SU-DHL-6 (cell line): ENCODE measurements around the gene GTF2H2C.

Source experiments
- H2AFZ ChIP-seq: fragments of 200-600 bp; sonication (generic); 2 replicates; pipeline ENCODE4 v1.6.1; 2014; ENCODE audit warnings: low read depth, mild to moderate bottlenecking, moderate library complexity, mixed read lengths, antibody characterized with exemption, low read length; ENCODE audit not compliant: severe bottlenecking
- H3F3A ChIP-seq: fragments of 200-600 bp; shearing (Covaris generic); 2 replicates; pipeline ENCODE4 v1.6.0; 2016; ENCODE audit warnings: antibody characterized with exemption, mild to moderate bottlenecking; ENCODE audit not compliant: insufficient read depth
- H3K27ac ChIP-seq: fragments of 200-600 bp; sonication (generic); 2 replicates; pipeline ENCODE4 v1.5.1; 2016; ENCODE audit warnings: low read depth, mild to moderate bottlenecking, low read length, moderate library complexity, mixed read lengths
- H3K27me3 ChIP-seq: fragments of 200-600 bp; sonication (generic), shearing (Covaris generic); 2 replicates; pipeline ENCODE4 v1.6.0; 2014; ENCODE audit warnings: mild to moderate bottlenecking, low read length
- H3K36me3 ChIP-seq: fragments of 200-600 bp; sonication (generic); 2 replicates; pipeline ENCODE4 v1.6.1; 2014; ENCODE audit warnings: mild to moderate bottlenecking, low read length, mixed read lengths
- H3K4me2 ChIP-seq: fragments of 300-600, 200-600 bp; shearing (Covaris generic), sonication (generic); 2 replicates; pipeline ENCODE4 v1.6.0; 2014; ENCODE audit warnings: low read length, low read depth, mild to moderate bottlenecking; ENCODE audit not compliant: poor library complexity, severe bottlenecking
- H3K4me3 ChIP-seq: fragments of 200-600 bp; sonication (generic); 2 replicates; pipeline ENCODE4 v1.5.1; 2014; ENCODE audit warnings: antibody characterized with exemption, low read length, mild to moderate bottlenecking, mixed read lengths; ENCODE audit not compliant: insufficient read depth, poor library complexity, severe bottlenecking
- H3K79me2 ChIP-seq: fragments of 200-600 bp; sonication (generic); 2 replicates; pipeline ENCODE4 v1.6.1; 2014; ENCODE audit warnings: mild to moderate bottlenecking, low read length, moderate library complexity; ENCODE audit not compliant: insufficient read depth
- H3K9ac ChIP-seq: fragments of 200-600 bp; sonication (generic); 2 replicates; pipeline ENCODE4 v1.7.0; 2014; ENCODE audit warnings: mild to moderate bottlenecking, low read length
- H3K9me2 ChIP-seq: fragments of 200-600 bp; sonication (generic); replicated peaks from 2 replicates; pipeline ENCODE4 v1.6.1; 2014; ENCODE audit warnings: low read length; ENCODE audit not compliant: insufficient read depth
- H3K9me3 ChIP-seq: fragments of 200-600 bp; sonication (generic); 2 replicates; pipeline ENCODE4 v1.6.1; 2014; ENCODE audit warnings: low read length, mixed read lengths; ENCODE audit not compliant: insufficient read depth
- H4K20me1 ChIP-seq: fragments of 200-600 bp; sonication (generic); 2 replicates; pipeline ENCODE4 v1.6.1; 2014; ENCODE audit warnings: low read depth, mild to moderate bottlenecking, antibody characterized with exemption, low read length, moderate library complexity, mixed read lengths
- EZH2phosphoT487 ChIP-seq: fragments of 200-600 bp; sonication (generic), shearing (Covaris generic); conservative IDR thresholded peaks from 2 replicates; pipeline ENCODE4 v1.6.1; 2018; ENCODE audit warnings: mild to moderate bottlenecking, antibody characterized with exemption, low read length, moderate library complexity, mixed read lengths
- TF ChIP-seq, protein P1 (sequence below): fragments of 200-600 bp; sonication (generic); IDR thresholded peaks from one replicate; pipeline ENCODE4 v1.5.1; 2017; ENCODE audit warnings: antibody characterized with exemption, mild to moderate bottlenecking, low read length, moderate library complexity; ENCODE audit not compliant: insufficient read depth, poor library complexity, severe bottlenecking

The GTF2H2C gene

DNA sequence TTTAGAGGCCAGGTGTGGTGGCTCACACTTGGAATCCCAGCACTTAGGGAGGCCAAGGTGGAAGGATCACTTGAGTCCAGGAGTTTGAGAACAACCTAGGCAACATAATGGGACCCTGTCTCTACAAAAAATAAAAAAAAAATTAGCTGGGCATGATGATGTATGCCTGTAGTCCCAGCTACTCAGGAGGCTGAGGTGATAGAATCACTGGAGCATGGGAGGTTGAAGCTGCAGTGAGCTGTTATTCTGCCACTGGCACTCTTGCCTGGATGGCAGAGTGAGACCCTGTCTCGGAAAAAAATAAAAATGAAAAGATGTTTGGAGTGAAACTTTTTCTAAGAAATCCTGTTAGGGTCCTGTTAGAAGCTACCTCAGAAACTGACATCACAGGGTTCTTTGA lies 43.2 kb upstream of the GTF2H2C start:
- H3K27ac ChIP-seq: no peak overlapping the region

DNA sequence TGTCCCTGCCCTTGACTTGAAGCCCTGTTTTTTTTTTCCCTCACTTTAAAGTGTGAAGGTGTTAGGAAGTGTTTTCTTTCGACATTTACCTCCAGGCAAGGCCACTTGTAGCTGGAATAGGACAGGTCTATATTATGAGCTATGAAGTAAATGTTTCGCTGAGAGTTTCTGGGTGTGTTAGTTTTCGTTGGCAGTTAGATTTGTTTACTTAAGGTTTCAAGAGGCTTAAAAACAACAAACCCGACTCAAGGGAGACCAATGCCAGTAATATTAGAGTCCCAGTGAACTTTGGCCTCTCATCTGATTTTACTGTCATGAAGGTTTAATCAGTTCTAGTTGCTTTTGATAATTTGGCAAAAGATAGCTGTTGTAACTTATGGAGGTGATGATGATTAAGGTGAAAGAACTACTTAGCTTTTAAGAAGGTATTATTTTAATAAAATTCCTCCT lies 42.2 kb upstream of the GTF2H2C start:
- Histone ChIP-seq H3K27ac (no peak overlapping the region), H3K4me2 (no peak overlapping the region), H3K9me3 (no peaks in the 10 kb centered on the region), H3K9ac (no peak overlapping the region), H3K4me3 (no peak overlapping the region), H3K79me2 (no peaks in the 10 kb centered on the region), H3K9me2 (no peaks in the 10 kb centered on the region), H4K20me1 (no peaks in the 10 kb centered on the region), H3K36me3 (no peaks in the 10 kb centered on the region), H2AFZ (no peak overlapping the region), H3K27me3 (no peaks in the 10 kb centered on the region), H3F3A (no peaks in the 10 kb centered on the region)
- TF ChIP-seq, protein P1, sequence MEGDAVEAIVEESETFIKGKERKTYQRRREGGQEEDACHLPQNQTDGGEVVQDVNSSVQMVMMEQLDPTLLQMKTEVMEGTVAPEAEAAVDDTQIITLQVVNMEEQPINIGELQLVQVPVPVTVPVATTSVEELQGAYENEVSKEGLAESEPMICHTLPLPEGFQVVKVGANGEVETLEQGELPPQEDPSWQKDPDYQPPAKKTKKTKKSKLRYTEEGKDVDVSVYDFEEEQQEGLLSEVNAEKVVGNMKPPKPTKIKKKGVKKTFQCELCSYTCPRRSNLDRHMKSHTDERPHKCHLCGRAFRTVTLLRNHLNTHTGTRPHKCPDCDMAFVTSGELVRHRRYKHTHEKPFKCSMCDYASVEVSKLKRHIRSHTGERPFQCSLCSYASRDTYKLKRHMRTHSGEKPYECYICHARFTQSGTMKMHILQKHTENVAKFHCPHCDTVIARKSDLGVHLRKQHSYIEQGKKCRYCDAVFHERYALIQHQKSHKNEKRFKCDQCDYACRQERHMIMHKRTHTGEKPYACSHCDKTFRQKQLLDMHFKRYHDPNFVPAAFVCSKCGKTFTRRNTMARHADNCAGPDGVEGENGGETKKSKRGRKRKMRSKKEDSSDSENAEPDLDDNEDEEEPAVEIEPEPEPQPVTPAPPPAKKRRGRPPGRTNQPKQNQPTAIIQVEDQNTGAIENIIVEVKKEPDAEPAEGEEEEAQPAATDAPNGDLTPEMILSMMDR: no peak
- TF ChIP-seq EZH2phosphoT487: no peak

More for the DNA sequence above, 43.2 kb upstream of the GTF2H2C start:
- no peaks in the 10 kb centered on the region for H3K9me3 ChIP-seq
- H3K4me2 ChIP-seq: no peak overlapping the region
- no peaks in the 10 kb centered on the region for H3K79me2 ChIP-seq
- no peaks in the 10 kb centered on the region for H3K9me2 ChIP-seq
- no peaks in the 10 kb centered on the region for H4K20me1 ChIP-seq
- TF ChIP-seq EZH2phosphoT487: no peak
- TF ChIP-seq, protein P1: no peak
- no peak overlapping the region for H3K9ac ChIP-seq
- no peaks in the 10 kb centered on the region for H3K36me3 ChIP-seq
- no peak overlapping the region for H2AFZ ChIP-seq
- no peaks in the 10 kb centered on the region for H3K27me3 ChIP-seq
- no peaks in the 10 kb centered on the region for H3F3A ChIP-seq
- H3K4me3 ChIP-seq: no peak overlapping the region

DNA sequence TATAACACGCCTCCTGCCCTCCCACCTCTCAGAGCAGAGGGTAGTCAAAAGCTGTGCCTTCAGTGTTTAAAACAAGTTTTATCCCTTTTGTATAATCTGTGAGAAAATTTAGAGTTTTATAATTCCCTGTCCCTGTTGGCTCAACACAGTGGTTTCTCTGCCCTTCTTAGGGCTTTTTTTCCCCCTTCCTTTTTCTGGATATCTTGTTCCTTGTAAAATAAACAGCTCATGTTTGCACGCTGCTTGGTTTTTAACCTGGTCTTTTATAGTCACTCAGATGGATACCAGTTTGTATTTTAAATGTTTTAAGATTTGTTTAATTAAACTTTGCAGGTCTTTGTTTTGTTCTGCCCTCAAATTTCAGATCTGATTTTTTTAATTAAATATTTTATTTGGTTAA lies 40.7 kb upstream of the GTF2H2C start:
- H3F3A ChIP-seq: no peaks in the 10 kb centered on the region
- H3K27ac ChIP-seq: no peak overlapping the region
- TF ChIP-seq, protein P1: no peak
- no peak for TF ChIP-seq EZH2phosphoT487
- no peak overlapping the region for H3K4me2 ChIP-seq
- no peaks in the 10 kb centered on the region for H3K36me3 ChIP-seq
- H3K9me2 ChIP-seq: no peaks in the 10 kb centered on the region
- no peaks in the 10 kb centered on the region for H4K20me1 ChIP-seq
- no peak overlapping the region for H3K9ac ChIP-seq
- H2AFZ ChIP-seq: no peak overlapping the region
- H3K9me3 ChIP-seq: no peaks in the 10 kb centered on the region
- H3K27me3 ChIP-seq: no peaks in the 10 kb centered on the region
- H3K79me2 ChIP-seq: no peaks in the 10 kb centered on the region
- no peak overlapping the region for H3K4me3 ChIP-seq
